GM21529 (cell line): Measurements from ENCODE around the gene AATF.

ENCODE experiments used
- ATAC-seq: cut with Tn5 transposase; IDR thresholded peaks from one replicate; pipeline ENCODE4 v1.9.1; 2021; ENCODE audit not compliant: unreplicated experiment

AATF gene

DNA sequence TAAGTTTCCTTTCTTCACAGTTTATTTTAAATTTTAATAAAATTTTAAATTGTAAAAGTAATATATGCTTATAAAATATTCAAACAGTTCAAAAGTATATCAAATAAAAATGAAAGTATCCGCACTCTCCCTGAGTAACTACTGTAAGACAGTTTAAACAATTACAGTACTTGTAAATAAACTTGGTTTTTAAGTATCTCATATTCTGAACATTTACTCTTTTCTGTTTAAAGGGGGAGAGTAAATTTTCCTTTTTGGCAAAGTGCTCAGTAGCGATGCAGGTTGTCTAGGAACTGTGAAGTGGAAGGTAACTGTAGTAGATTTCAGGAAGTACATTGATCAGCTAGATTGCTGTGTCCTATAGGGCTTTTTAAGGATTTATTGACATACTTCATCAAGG is 28.8 kb downstream of the AATF start:
- no peak for ATAC-seq

GRCh38 chr17:36978810-36979564 is 30.2 kb downstream of the AATF start:
- no peak for ATAC-seq

GRCh38 chr17:36979565-36979941 is 30.8 kb downstream of the AATF start:
- ATAC-seq: no peak

GRCh38 chr17:36980280-36980761 is 31.6 kb downstream of the AATF start:
- no peak for ATAC-seq

DNA sequence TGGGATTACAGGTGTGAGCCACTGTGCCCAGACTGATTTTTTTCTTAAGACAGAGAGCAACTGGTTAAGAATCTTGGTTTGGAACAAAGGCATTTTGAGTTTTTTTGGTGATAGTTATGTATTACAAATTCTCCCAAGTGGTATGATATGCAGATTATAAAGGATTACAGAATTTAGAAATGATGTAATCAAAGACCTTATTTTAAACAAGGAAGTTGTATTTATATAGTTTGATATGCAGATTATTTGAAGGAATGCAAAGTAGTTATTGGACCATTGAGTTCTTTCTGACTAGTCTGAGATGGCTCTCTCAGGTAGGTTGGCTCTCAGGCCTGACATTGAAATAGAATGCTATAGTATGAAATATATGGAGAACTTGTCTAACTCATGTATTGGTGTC is 34.9 kb downstream of the AATF start:
- ATAC-seq: no peak

- ATAC-seq: no peak
Measured at GRCh38 chr17:36989173-36989572, 40.4 kb downstream of the AATF start.

DNA sequence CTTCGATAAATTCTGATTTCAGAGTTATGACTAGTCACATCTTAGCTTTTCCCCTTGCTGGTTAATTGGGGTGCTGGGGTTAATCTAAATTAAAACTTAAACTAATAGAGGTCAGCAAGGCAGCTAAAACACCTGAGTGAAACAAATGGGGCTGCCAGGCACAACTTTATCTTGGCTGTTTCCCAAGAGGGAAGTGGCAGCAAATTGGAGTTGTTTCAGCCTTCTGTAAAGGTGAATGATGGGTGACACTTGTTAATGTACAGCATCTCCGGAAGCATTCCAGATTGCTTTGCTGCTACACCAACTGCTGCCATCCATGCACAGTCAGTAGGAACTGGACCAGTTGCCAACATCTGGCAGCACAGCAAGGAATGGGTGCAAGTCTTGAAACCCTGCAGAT is 43.9 kb downstream of the AATF start:
- ATAC-seq: no peak

- ATAC-seq: no peak
Measured at GRCh38 chr17:36993227-36993626, 44.5 kb downstream of the AATF start.

GRCh38 chr17:36994438-36994837 is 45.7 kb downstream of the AATF start:
- no peak for ATAC-seq

DNA sequence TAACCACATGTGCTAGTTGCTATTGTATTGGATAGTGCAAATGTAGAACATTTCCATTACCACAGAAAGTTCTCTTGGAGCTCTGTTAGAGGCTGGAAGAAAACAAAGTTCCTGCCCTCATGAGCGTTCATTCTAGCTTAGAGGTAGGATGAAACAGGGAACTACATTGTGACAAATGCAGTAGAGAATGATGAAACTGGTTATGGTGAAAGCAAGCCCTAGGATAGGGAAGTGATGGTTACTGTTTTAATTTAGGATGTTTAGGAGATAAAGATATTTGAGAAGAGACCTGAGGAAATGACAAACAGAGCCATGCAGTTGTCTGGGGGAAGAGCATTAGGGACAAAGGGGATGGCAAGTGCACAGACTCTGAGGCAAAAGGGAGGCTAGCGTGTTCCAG is 50.7 kb downstream of the AATF start:
- ATAC-seq: no peak

GRCh38 chr17:37016780-37017179 is 68.0 kb downstream of the AATF start:
- no peak for ATAC-seq

DNA sequence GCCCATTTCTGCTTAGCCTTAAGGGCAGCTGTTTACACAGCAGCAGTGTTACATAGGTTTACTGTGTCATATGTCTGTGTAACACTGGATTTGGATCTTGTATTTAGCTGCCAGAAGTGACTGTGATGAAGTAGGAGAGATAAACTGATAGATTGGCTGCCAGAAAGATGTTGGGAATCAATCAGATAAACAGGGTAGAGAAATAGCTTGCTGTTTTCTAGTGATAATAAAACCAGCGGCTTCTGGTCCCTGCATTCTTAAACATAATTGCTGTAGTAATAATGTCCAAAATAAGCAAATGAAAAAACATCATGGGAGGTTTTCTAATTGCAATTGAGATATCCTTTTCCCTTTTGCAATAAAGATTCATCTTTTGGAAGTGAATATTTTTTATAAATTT is 68.7 kb downstream of the AATF start:
- no peak for ATAC-seq

GRCh38 chr17:37019117-37019740 is 70.5 kb downstream of the AATF start:
- no peak for ATAC-seq

- no peak for ATAC-seq
Measured at GRCh38 chr17:37019741-37020129, 71.0 kb downstream of the AATF start.

DNA sequence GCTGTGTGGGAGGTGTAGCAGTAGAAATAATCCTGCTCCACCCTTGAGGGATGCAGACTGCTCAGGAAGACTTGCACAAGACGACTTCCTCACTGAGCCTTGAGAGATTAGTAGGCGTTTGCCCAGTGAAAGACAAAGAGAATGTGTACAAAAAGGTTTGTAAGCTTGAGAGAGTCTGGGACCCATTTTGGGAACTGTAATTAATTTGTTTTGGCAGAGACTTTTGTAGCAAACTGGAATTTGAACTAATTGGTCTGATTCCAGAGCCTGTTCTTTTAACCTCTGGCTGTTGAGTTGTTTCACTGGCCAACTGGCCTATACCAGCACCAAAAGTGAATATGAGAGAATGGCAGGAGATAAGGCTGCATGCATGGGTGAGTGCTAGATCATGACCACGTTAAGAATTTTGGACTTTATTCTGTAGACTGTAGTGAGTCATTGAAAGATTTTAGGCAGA is 75.5 kb downstream of the AATF start:
- ATAC-seq: no peak

- no peak for ATAC-seq
Measured at GRCh38 chr17:37025238-37025637, 76.5 kb downstream of the AATF start.

- ATAC-seq: no peak
Measured at GRCh38 chr17:37025847-37026530, 77.2 kb downstream of the AATF start.

- ATAC-seq: no peak
Measured at GRCh38 chr17:37026531-37026869, 77.7 kb downstream of the AATF start.

GRCh38 chr17:37028040-37028439 is 79.3 kb downstream of the AATF start:
- no peak for ATAC-seq

GRCh38 chr17:37031493-37032083 is 82.8 kb downstream of the AATF start:
- no peak for ATAC-seq

- ATAC-seq: no peak
Measured at GRCh38 chr17:37037590-37038155, 88.9 kb downstream of the AATF start.
